Fibroblast of skin of right biceps (primary cell): ENCODE measurements around the gene PDE6B.
"Not testable (repeated sequence)": the region's sequence is repeated elsewhere in the genome, so short reads cannot be mapped to it uniquely, and the experiment has no call there.

Source experiments
- DNase-seq: peaks from one replicate; pipeline ENCODE4 v3.0.0-alpha.2; 2013

PDE6B gene

GRCh38 chr4:658681-659667 is 33.6 kb downstream of the PDE6B start:
- DNase-seq, result no peak

GRCh38 chr4:659851-660250 is 34.5 kb downstream of the PDE6B start:
- no peak for DNase-seq

DNA sequence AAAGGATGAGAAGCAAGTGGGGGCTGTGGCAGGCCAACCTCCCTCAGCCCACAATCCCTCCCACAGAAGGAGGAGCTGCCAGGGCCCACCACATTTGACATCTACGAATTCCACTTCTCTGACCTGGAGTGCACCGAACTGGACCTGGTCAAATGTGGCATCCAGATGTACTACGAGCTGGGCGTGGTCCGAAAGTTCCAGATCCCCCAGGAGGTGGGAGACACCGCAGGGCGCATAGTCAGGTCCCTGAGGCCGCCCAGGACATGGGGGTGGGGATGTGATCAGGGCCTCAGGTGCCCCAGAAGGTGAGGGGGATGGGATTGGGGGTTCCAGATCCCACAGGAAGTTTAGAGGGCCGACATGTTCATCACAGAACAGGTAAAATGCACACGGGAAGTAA is 35.0 kb downstream of the PDE6B start:
- no peak for DNase-seq

GRCh38 chr4:661231-661630 is 35.9 kb downstream of the PDE6B start:
- DNase-seq, result no peak

GRCh38 chr4:661881-662761 is 36.7 kb downstream of the PDE6B start:
- no peak for DNase-seq

GRCh38 chr4:663046-663437 is 37.7 kb downstream of the PDE6B start:
- no peak for DNase-seq

GRCh38 chr4:663438-664428 is 38.4 kb downstream of the PDE6B start:
- DNase-seq, result no peak

DNA sequence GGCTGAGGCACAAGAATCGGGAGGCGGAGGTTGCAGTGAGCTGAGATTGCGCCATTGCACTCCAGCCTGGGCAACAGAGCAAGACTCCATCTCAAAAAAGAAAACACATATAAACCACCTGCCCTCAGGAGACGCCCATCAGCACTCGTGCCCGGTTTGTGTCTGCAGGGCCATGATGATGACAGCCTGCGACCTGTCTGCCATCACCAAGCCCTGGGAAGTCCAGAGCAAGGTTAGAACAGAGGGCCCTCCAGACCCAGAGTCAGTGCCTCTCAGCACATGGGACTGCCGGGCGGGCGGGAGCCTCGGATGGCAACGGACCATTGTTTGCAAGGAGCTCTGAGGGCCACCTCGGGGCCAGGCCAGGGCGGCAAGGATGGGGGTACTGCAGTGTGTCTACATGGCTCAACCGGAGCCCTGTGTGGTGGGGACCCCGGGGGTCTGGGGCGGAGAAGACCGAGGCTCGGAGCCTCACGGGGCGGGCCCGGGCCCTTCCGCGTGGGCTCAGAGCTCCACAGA is 39.4 kb downstream of the PDE6B start:
- no peak for DNase-seq

DNA sequence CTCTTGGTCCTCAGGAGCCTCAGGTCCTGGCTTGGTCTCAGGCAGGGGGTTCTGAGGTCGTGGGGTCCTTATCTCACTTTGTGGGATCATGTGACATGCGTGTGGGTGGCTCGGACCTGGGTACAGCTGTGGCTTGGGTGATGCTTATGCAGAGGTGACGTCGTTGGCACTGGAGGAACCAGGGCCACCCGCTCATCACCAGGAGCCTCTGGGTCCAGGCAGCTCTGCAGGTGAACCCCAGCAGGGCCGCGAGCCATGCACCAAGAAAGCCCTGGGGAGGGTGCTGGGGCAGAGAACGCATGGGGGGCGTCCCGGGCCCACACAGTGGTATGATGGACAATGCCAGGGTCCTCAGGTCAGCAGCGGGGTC is 40.0 kb downstream of the PDE6B start:
- no peak for DNase-seq

- DNase-seq, result no peak
Measured at GRCh38 chr4:665751-666435, 40.5 kb downstream of the PDE6B start.

DNA sequence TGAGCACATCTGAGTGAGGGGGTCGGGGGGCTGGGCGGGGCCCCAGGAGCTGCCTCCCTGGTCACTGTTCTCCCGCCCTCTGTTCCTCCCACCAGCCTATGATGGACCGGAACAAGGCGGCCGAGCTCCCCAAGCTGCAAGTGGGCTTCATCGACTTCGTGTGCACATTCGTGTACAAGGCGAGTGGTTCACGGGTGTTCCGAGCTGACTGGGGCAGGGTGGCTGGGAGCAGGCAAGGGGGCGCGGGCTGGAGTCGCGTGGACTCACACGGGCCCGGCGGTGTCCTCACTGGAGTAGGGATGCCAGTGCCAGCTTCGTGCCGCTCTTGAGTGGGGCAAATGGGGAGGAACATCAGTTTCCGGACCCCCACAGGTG is 41.0 kb downstream of the PDE6B start:
- DNase-seq, result no peak

DNA sequence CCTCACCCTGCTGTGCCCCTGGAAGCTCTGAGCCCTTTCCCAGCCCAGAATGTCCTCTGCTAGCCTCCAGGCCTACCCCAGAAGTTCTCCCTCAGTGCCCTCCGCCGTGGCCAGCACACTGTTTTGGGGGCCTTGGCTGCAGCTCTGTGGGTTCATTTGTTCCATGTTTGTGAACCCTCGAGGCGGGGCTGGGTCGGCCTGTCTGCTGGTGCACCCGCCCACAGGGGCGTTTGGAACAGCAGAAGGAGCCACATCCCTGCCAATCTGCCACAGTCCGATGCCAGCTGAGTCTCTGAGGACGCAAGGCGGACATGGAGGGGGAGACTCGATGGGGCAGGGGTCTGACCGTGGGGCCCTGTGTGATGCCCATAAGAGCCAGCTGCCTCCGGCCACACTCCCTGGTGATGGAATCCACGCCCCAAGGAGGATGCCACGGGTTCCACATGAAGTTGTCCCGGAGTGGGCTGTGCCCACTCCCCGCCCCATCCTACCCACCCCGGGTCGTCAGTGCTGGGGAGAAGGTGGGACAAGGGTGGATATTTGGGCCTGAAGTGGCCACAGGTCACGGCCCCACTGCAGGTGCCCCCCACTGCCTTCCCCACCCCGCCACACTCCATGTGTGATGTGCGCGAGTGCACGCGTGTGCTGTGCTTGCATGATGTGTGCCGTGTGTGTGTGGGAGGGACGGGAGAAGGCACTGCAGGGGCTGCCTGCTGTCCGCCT is 41.6 kb downstream of the PDE6B start:
- no peak for DNase-seq

- DNase-seq, result no peak
Measured at GRCh38 chr4:667545-667925, 42.2 kb downstream of the PDE6B start.

GRCh38 chr4:668219-668618 is 42.8 kb downstream of the PDE6B start:
- not testable (repeated sequence) for DNase-seq

GRCh38 chr4:669806-670559 is 44.6 kb downstream of the PDE6B start:
- not testable (repeated sequence) for DNase-seq

DNA sequence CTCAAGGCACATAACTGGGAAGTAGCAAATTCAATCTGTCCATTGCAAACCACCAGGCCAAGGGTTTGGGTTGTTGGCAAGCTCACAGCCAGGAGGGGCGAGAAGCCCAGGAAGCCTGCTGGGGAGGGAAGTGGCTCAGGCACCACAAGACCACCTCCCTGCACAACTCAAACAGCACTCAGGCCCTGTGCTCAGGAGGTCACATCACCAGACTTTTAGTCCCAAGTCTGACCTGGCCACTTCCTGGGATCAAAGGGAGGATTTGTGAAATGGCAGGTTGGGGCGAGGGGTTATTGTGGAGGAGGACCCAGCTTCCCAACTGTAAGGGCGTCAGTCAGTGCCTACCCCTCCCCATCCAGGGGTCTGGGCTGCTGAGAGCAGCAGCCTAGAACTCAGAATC is 46.4 kb downstream of the PDE6B start:
- DNase-seq, result no peak

DNA sequence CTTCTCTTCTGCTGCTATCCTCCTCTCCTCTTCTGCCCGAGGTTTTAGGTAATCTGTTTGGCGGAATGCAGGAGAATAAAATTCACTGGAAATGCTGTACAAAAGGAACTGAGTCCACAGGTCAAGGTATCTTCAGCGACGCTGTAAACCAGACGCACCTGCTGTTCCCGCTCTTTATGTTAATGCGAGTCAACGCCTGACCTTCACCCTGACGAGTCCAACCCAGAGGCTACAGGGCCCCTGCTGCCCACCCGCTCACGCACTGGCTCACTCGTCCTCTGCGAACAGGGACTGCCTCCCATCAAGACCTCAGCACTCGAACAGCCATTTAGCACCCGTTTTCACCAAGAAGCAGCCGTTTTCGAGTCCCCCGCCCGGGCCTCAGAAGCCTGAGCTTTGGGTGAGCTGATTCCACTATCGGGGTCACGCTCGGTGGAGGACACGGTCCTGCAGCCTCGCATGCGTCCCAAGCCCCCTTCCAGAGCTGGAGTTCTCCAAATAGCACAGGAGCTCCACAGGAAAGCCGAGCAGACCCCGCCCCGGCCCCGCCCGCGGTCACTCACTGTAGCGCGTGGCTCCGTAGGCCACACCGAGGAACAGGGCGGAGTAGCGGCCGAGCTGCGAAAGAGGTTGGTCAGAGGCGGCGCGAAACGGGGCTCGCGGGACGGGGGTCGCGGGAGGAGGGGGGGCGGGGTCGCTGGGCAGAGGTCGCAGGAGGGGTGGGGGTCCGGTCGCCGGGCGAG is 48.1 kb downstream of the PDE6B start:
- DNase-seq, result no peak

GRCh38 chr4:674172-675035 is 49.0 kb downstream of the PDE6B start, which contains the start of the genes ATP5ME and MYL5:
ATP5ME (minus strand) TSS chr4:674276; CDS start chr4:674247, 29 bp downstream.
MYL5 (plus strand) TSS chr4:674542; CDS start chr4:678027, 3,485 bp downstream.
- DNase-seq, result peak; percentile 95
